ENCODE data around the gene P3R3URF.
"Not testable (repeated sequence)": the region's sequence is repeated elsewhere in the genome, so short reads cannot be mapped to it uniquely, and the experiment has no call there.

P3R3URF gene

DNA sequence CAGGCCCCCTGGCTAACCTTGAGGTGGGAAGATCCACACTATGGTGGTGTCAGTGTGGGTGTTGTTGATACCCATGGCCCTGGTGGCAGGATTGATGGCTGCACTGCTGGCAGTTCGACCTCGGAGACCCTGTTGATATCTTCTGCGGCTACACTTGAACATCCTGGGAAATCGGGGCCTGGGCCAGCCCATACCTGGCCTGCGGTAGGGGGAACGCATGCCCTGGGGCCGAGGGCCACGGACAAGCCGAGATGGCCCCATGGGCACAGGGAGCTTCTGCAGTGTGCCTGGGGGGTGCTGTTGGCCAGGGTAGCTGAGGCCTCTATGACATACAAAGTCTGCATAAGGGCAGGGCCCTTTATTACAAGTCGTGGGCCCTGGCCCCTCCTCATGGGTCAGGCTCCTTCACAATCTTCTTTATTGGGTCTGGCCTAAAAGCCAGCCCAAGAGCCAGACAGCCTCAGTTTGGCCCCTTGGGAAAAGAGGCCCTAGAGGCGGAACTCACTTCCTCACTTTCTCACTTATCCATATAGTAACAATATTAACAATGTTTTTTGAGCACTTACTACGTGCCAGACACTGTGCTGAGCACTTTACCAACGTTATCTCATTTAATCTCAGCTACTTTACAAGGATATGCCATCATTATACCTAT lies at the start of gene P3R3URF:
Gene P3R3URF (minus strand): TSS at position 278 of the 655 bp plus-strand sequence. CDS start 17 bp downstream, at position 261.
- DNase-seq: no peak

DNA sequence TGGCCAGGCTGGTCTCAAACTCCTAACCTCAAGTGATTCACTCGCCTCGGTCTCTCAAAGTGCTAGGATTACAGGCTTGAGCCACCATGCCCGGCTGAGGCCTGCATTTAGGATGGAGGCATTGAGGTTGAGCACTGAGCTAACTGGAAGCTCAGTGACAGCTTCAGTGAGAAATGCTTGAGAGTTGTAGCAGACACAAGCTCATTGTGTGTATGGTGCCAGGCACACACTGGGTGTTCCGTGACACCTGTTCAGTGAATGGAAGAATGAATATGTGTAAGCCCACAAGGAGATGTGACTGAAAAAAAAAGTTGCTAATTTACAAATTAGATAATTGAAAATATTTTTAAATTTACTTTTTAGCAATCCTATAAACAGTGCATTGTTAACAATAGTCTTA lies 48.7 kb upstream of the P3R3URF start:
- no peak for DNase-seq

DNA sequence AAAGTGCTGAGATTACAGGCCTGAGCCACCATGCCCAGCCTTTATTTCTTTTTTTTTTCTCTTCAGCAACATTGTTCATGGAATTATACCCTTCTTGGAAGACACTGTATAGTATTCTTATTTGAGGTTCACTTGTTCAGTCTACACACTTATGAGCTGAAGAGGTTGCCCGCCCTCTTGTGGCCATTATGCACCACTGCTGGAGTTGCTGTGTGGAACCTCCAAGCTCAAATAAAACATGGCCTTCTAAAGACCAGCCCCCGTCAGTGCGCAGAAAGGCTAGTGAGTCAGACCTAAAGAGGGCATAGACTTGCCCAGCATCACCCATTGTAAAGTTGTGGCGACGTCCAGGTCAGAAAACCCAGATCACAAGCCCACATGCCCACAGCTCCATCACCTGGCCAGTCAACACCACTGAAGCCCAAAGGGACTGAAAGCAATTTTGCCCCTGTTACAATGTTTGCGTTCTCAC lies 47.2 kb upstream of the P3R3URF start:
- DNase-seq: peak; percentile 78 to 85

DNA sequence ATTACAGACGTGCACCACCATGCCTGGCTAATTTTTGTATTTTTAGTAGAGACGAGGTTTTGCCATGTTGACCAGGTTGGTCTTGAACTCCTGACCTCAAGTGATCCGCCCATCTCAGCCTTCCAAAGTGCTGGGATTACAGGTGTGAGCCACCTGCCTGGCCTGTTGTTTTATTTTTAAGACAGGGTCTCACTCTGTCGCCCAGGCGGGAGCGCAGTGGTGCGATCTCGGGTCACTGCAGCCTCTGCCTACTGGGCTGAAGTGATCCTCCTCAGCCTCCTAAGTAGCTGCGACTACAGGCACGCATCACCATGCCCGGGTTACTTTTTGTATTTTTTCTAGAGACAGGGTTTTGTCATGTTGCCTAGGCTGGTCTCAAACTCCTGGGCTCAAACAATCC lies 46.8 kb upstream of the P3R3URF start:
- DNase-seq: not testable (repeated sequence)

- no peak for DNase-seq
Observed at GRCh38 chr1:46221749-46222148, 45.5 kb upstream of the P3R3URF start.

DNA sequence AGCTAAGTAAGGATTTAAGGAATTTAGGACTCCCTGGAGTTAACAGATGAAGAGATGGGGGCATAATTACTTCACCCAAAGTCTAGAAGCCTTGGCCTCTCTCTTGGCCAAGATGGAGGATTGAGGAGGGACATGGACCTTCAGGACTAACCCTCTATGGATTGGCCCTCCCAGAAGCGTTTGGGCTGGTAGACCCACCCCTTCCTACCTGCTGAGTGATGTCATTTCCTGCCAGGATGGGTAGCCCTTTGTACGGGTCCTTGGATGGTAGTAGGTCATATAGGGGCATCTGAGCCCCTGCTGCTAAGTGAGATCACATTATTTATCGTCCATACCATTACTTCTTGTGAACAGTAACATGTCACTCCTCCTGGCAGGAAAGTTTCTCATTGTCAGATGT lies 44.5 kb upstream of the P3R3URF start:
- DNase-seq: no peak

DNA sequence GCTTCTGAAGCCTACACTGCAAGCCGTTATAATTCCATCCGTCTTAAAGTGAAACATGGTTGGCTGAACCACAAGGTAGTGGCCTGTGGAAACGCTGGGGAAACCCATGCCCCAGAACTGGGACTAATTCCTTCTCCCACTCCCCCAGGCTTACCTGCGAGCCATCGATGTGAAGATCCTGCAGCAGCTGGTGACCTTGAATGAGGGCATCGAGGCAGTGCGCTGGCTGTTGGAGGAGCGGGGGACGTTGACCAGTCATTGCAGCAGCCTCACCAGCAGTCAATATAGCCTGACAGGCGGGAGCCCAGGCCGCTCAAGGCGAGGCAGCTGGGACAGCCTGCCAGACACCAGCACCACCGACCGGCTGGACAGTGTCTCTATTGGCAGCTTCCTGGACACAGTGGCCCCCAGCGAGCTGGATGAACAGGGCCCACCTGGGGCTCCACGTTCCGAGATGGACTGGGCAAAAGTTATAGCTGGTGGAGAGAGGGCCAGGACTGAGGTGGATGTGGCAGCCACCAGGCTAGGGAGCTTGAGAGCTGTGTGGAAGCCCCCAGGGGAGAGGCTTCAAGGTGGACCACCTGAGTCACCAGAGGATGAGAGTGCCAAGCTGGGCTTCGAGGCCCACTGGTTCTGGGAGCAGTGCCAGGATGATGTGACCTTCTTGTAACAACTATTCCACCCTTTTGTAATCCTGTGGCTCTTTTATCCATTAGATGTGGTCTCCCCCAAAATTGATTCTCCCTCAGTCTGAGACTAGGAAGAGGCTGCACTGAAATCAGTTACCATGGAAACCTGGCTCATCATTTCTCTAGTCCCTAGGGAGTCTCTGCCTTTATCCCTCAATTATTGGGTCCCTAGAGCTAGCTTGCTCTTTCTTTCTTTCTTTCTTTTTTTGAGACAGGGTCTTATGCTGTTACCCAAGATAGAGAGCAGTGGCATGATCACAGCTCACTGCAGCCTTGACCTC lies 43.5 kb upstream of the P3R3URF start:
- DNase-seq: no peak

GRCh38 chr1:46218443-46218842 lies 42.2 kb upstream of the P3R3URF start:
- DNase-seq: no peak

DNA sequence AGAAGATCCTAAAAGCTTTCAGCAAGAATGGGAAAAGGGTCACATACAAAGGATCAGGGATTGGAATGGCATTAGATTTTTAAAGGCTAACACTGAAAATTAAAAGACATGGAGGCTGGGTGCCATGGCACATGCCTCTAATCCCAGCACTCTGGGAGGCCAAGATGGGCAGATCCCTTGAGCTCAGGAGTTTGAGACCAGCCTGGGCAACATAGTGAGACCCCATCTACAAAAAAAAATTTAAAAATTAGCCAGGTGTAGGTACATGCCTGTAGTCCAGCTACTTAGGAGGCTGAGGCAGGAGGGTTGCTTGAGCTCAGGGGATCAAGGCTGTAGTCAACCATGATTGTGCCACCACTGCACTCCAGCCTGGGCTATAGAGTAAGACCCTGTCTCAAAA lies 39.2 kb upstream of the P3R3URF start:
- no peak for DNase-seq

GRCh38 chr1:46211051-46211450 lies 34.8 kb upstream of the P3R3URF start:
- no peak for DNase-seq

- DNase-seq: no peak
Observed at GRCh38 chr1:46210561-46210960, 34.3 kb upstream of the P3R3URF start.

DNA sequence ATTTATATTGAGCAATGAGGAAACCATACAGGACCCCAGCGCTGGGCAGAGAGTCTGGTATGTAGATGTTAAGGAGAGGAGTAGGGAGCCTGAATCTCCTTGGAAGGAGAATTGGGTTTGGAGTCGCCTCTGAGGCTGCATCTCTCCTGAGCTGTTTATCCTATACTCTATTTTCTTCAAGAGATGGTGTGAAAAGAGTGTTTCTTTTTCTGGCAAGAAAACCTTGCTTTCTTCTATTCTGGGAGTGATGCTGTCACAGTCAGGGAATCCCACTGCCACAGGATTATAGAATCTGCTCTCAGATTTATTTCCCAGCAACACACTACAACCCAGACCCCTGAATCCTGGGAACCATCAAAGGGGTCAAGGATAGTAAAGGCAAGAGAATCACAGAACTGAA lies 30.1 kb upstream of the P3R3URF start:
- no peak for DNase-seq

GRCh38 chr1:46205791-46206190 lies 29.5 kb upstream of the P3R3URF start:
- no peak for DNase-seq

- DNase-seq: no peak
Observed at GRCh38 chr1:46205141-46205540, 28.9 kb upstream of the P3R3URF start.

DNA sequence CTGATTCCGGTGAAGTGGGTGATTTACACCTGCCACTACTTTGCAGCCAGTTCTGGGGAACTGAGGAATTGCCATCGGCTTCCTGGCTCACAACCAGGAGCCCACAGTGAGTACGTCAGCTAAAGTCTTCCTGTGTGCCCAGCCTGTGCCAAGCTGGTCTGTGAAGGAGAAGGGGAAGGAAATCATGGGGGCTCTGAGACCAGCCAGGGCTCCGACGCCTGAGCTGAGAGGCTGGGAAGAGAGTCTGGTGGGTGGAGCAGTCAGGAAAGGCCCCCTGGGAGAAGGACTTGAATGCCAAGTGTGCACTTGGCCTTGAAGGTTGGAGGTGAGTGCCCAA lies 28.1 kb upstream of the P3R3URF start:
- no peak for DNase-seq

DNA sequence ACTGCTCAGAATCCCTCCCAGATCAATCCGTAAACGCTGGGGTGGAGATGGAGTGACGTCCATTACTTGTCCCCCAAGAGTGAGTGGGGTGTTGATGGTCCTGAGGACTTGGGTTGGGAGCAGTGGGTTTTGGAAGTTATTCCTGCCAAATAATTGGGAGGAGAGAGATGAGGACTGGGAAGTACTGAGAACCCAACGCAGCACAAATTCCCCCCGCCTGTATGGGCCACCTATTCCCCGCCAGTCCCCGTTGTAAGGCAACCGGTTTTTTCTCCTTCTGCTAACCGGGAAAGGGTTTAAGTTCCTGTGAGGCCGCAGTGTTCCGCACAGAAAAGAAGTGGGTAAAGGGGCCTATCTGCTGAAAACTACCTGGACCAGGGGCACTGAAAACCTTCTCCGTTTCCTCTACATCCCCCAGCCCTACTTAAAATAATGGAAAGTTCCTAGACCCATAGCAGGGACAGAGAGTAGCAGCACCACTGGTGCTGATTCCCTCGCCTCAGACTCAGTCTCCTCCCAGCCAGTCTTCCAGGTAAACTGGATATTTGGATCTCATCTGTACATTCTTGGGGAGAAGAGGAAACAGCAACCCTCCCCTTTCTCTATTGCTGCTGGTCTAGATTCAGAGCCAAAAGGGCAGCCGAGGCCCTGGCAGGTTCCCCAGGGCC lies 27.6 kb upstream of the P3R3URF start:
- DNase-seq: no peak

- DNase-seq: peak in 1 of 2 experiments; percentile 9
Observed at GRCh38 chr1:46199233-46199749, 23.0 kb upstream of the P3R3URF start.

DNA sequence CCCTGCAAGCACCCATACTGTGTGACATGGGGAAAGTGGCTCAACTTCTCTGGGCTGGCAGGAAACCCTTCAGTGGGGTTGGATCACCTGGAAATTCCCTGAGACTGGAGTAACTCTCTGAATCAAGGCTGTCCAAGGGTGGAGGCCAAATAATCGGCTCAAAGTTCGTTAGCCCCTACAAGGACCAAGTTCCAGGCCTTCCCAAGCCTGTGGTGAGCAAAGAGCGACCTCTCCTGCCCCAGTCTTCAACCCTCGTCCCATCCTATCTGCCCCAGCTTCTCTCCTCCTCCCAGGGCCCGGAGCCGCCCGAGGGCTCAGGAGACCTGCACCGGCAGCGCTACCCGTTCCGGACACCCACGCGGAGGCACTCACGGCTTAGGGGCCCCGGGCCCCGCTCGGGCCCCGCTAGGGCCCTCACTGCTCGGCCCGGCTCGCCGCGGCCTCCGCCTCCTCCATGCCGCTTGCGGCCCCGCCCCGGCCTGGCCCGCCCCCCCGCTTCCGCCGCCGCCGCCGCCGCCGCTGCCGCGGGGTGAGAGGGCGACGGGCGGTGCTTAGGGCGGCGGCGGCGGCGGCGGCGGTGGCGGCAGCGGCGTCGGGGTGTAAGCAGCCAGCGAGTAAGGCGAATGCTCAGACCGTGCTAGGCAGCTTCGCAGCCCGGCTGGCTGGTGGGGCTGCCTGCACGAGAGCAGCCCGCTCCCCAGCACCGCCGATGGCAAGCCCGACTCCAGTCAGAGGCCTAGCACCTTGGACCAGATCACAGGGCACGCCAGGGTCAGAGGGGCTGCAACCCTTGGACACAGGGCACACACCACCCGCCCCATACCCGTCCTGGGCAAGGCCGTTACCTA lies 21.9 kb upstream of the P3R3URF start, which contains the start of gene POMGNT1:
Gene POMGNT1 (minus strand): TSS at position 471 of the 848 bp plus-strand sequence. CDS start 613 bp downstream, outside the sequence.
- peak; percentile 41 to 48 for DNase-seq

DNA sequence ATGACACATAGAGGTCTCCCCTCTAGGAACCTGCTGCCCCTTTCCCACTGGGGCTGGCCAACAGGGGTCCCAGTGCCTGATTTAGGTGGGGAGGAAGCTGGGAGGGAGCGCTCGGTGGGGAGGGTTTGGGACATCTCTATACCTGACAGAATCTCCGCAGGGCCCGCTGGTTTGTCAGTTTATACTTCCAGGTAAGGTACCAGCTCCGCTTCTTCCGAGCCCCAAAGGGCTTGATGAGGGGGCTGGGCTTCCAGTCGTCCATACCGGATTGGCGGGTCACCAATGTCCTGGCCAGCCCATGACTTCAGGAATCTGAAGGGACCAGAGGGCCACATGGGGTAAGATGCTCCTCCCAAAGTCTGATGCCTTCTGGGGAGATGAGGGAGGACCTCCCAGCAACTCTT lies 21.3 kb upstream of the P3R3URF start:
- no peak for DNase-seq

- no peak for DNase-seq
Observed at GRCh38 chr1:46196609-46197008, 20.3 kb upstream of the P3R3URF start.

DNA sequence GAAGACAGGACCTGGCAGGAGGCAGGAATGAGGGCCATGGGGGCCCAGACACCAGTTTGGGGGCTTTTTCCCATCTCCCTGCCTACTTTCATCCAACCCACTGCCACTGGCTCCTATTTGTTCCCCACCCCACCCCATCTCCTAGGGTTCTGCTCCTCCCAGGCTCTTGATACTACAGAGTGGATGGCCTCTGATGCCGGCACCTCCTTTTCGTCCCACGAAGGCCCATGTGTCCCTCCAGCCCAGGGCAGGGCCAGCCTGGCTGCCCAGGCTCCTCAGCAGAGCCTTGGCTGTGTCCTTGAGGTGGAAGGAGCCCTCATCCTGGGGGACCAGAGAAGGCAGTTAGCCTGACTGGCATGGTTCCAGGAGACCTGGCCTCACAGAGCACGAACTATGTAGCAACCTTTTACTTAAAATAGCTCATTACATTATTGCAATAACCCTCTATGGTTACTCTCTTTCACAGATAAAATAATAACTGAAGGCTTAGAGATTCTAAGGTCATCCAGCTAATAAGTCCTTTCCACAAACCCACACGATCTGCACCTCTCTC lies 18.4 kb upstream of the P3R3URF start:
- DNase-seq: no peak

Data from Kasumi-1 (cell line).